Measurements from ENCODE around the gene SRD5A1.
"Not testable (repeated sequence)": the region's sequence is repeated elsewhere in the genome, so short reads cannot be mapped to it uniquely, and the experiment has no call there.

Gene SRD5A1

GRCh38 chr5:6638236-6638635, 5.0 kb downstream of the SRD5A1 start:
- H3K4me1 ChIP-seq (ENCODE audit: control insufficient read depth in 1 of 2, insufficient read depth in 1 of 2, low read depth in 1 of 2, low read length in 1 of 2) = peaks cover 18 to 26% of the 10 kb centered on the region in 2 experiments
- H3K27ac ChIP-seq = peak overlapping the region; percentile 52
- no peaks in the 10 kb centered on the region for H3K9me3 ChIP-seq
- H3K36me3 ChIP-seq = no peaks in the 10 kb centered on the region
- no peak for TF ChIP-seq CTCF (IDR thresholded peaks at IDR 0.05)
- H3K27me3 ChIP-seq = peaks cover 34% of the 10 kb centered on the region
- no peak overlapping the region for H3K4me3 ChIP-seq (ENCODE audit: low read depth in 1 of 2, low read length in 1 of 2)

GRCh38 chr5:6642655-6643054, 9.4 kb downstream of the SRD5A1 start:
- Histone ChIP-seq H3K4me1 (ENCODE audit: control insufficient read depth in 1 of 2, insufficient read depth in 1 of 2, low read depth in 1 of 2, low read length in 1 of 2) (peaks cover 11 to 15% of the 10 kb centered on the region in 2 experiments), H3K27me3 (peaks cover 33% of the 10 kb centered on the region), H3K9me3 (no peaks in the 10 kb centered on the region), H3K36me3 (no peaks in the 10 kb centered on the region), H3K27ac (no peak overlapping the region), H3K4me3 (ENCODE audit: low read depth in 1 of 2, low read length in 1 of 2) (no peak overlapping the region)
- TF ChIP-seq CTCF (IDR thresholded peaks at IDR 0.05) = no peak

GRCh38 chr5:6644794-6645241, 11.6 kb downstream of the SRD5A1 start:
- no peak for TF ChIP-seq CTCF (IDR thresholded peaks at IDR 0.05)
- Histone ChIP-seq H3K36me3 (no peaks in the 10 kb centered on the region), H3K9me3 (no peaks in the 10 kb centered on the region), H3K27ac (no peak overlapping the region), H3K27me3 (peaks cover 28% of the 10 kb centered on the region), H3K4me3 (ENCODE audit: low read depth in 1 of 2, low read length in 1 of 2) (no peak overlapping the region), H3K4me1 (ENCODE audit: control insufficient read depth in 1 of 2, insufficient read depth in 1 of 2, low read depth in 1 of 2, low read length in 1 of 2) (no peaks in the 10 kb centered on the region)

DNA sequence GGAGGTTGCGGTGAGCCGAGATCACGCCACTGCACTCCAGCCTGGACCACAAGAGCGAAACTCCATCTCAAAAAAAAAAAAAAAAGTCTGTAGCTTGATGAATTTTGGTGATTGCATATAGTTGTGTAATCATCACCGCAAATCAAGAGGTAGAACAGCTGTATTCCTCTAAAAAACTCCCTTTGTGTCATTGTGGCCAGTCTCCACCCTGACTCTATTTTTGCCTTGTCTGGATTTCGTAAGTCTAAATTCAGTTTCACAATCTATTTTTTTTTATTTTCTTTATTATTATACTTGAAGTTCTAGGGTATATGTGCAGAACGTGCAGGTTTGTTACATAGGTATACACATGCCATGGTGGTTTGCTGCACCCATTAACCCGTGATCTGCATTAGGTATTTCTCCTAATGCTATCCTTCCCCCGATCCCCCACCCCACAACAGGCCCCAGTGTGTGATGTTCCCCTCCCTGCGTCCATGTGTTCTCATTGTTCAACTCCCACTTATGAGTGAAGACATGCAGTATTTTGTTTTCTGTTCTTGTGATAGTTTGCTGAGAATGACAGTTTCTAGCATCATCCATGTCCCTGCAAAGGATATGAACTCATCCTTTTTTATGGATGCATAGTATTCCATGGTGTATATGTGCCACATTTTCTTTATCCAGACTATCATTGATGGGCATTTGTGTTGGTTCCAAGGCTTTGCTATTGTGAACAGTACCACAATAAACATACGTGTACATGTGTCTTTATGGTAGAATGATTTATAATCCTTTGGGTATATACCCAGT, 12.5 kb downstream of the SRD5A1 start:
- H3K27ac ChIP-seq; H3K36me3 ChIP-seq; H3K4me3 ChIP-seq (ENCODE audit: low read depth in 1 of 2, low read length in 1 of 2); H3K9me3 ChIP-seq; H3K4me1 ChIP-seq (ENCODE audit: control insufficient read depth in 1 of 2, insufficient read depth in 1 of 2, low read depth in 1 of 2, low read length in 1 of 2): not testable (repeated sequence)
- H3K27me3 ChIP-seq = peaks cover 28% of the 10 kb centered on the region

DNA sequence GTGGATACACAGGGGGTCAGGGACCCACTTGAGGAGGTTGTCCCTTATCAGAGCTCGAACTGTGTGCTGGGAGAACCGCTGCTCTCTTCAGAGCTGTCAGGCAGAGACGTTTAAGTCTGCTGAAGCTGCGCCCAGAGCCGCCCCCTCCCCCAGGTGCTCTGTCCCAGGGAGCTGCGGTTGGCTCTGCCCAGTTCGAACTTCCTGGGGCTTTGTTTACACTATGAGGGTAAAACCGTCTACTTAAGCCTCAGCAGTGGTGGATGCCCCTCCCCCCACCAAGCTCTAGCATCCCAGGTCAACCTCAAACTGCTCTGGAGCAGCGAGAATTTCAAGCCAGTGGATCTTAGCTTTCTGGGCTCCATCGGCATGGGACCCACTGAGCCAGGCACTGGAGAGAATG, 15.9 kb downstream of the SRD5A1 start:
- Histone ChIP-seq H3K4me1 (ENCODE audit: control insufficient read depth in 1 of 2, insufficient read depth in 1 of 2, low read depth in 1 of 2, low read length in 1 of 2) (no peaks in the 10 kb centered on the region), H3K27me3 (peaks cover 22% of the 10 kb centered on the region), H3K4me3 (ENCODE audit: low read depth in 1 of 2, low read length in 1 of 2) (no peak overlapping the region), H3K36me3 (no peaks in the 10 kb centered on the region), H3K9me3 (no peaks in the 10 kb centered on the region), H3K27ac (no peak overlapping the region)
- TF ChIP-seq CTCF (IDR thresholded peaks at IDR 0.05) = no peak

GRCh38 chr5:6649681-6650080, 16.4 kb downstream of the SRD5A1 start:
- Histone ChIP-seq H3K27ac (no peak overlapping the region), H3K27me3 (peaks cover 22% of the 10 kb centered on the region), H3K36me3 (no peaks in the 10 kb centered on the region), H3K9me3 (no peaks in the 10 kb centered on the region), H3K4me3 (ENCODE audit: low read depth in 1 of 2, low read length in 1 of 2) (no peak overlapping the region), H3K4me1 (ENCODE audit: control insufficient read depth in 1 of 2, insufficient read depth in 1 of 2, low read depth in 1 of 2, low read length in 1 of 2) (no peaks in the 10 kb centered on the region)
- no peak for TF ChIP-seq CTCF (IDR thresholded peaks at IDR 0.05)
